Activated CD4-positive, alpha-beta T cell treated with anti-CD3 and anti-CD28 coated beads, Interleukin-2, amount 50 U/mL, for 4 hours (primary cell): ENCODE data around the gene FOXI1.

Experiments used
- DNase-seq, 2 experiments: peaks; one replicate each; pipeline ENCODE4 v3.0.0-alpha.2; 2020

FOXI1 gene

GRCh38 chr5:170154297-170154696, 48.6 kb downstream of the FOXI1 start:
- no peak for DNase-seq

GRCh38 chr5:170154744-170155143, 49.0 kb downstream of the FOXI1 start:
- no peak for DNase-seq

GRCh38 chr5:170155771-170156170, 50.1 kb downstream of the FOXI1 start:
- no peak for DNase-seq

GRCh38 chr5:170159101-170159698, 53.5 kb downstream of the FOXI1 start:
- DNase-seq: no peak
